WI38 (cell line): ENCODE measurements around the gene ACACB.

Experiments used
- H3K4me3 ChIP-seq: 2 replicates; pipeline ENCODE4 v1.5.1; 2011; ENCODE audit warnings: low read depth, mild to moderate bottlenecking, control low read depth, low read length
- CTCF ChIP-seq: IDR thresholded peaks from 2 replicates; pipeline ENCODE4 v1.5.1; 2012; ENCODE audit warnings: low read depth, mild to moderate bottlenecking, control low read depth, low read length

Gene ACACB

GRCh38 chr12:109269428-109269827 is 153.0 kb downstream of the ACACB start:
- no peak overlapping the region for H3K4me3 ChIP-seq
- TF ChIP-seq CTCF = no peak

- no peak for TF ChIP-seq CTCF
- H3K4me3 ChIP-seq = no peak overlapping the region
Observed at GRCh38 chr12:109270494-109270893, 154.1 kb downstream of the ACACB start.

GRCh38 chr12:109271418-109271817 is 155.0 kb downstream of the ACACB start:
- H3K4me3 ChIP-seq = no peak overlapping the region
- no peak for TF ChIP-seq CTCF

- no peak for TF ChIP-seq CTCF
- H3K4me3 ChIP-seq = no peak overlapping the region
Observed at GRCh38 chr12:109273354-109273753, 157.0 kb downstream of the ACACB start.

- no peak overlapping the region for H3K4me3 ChIP-seq
- no peak for TF ChIP-seq CTCF
Observed at GRCh38 chr12:109274381-109274780, 158.0 kb downstream of the ACACB start.

- no peak for TF ChIP-seq CTCF
- no peak overlapping the region for H3K4me3 ChIP-seq
Observed at GRCh38 chr12:109275173-109275572, 158.8 kb downstream of the ACACB start.

- H3K4me3 ChIP-seq = no peak overlapping the region
- TF ChIP-seq CTCF = no peak
Observed at GRCh38 chr12:109276160-109276559, 159.8 kb downstream of the ACACB start.
